Panc1 (cell line): ENCODE results near the gene IL31RA.

ENCODE experiments used
- CTCF ChIP-seq: fragments of 450-650 bp; IDR thresholded peaks from 2 replicates; pipeline ENCODE4 v1.5.1; 2017; ENCODE audit warnings: mild to moderate bottlenecking
- POLR2AphosphoS5 ChIP-seq: IDR thresholded peaks from 2 replicates; pipeline ENCODE4 v1.6.1; 2012; ENCODE audit warnings: mild to moderate bottlenecking, low read depth, low read length, moderate library complexity

- TF ChIP-seq CTCF = no peak
- TF ChIP-seq POLR2AphosphoS5 = no peak
These were observed 49.6 kb downstream of the IL31RA start for GRCh38 chr5:55900776-55901175.
